GM12892 (cell line): ENCODE data around the gene MAPK6.

Experiments used
- POLR2A ChIP-seq: IDR thresholded peaks from 2 replicates; pipeline ENCODE4 v1.6.1; 2011; ENCODE audit warnings: low read depth, low read length, control low read depth
- POLR2AphosphoS5 ChIP-seq: IDR thresholded peaks from 2 replicates; pipeline ENCODE4 v1.6.1; 2011; ENCODE audit warnings: low read depth, low read length, control low read depth

GRCh38 chr15:52107238-52107637 is 88.2 kb downstream of the MAPK6 start:
- no peak for TF ChIP-seq POLR2AphosphoS5
- no peak for TF ChIP-seq POLR2A
